HUES48 (cell line): ENCODE data around the gene UBFD1.
A peak's percentile ranks its signal among the peaks of the same experiment; 100 is the strongest.
"Not testable (repeated sequence)": the region's sequence is repeated elsewhere in the genome, so short reads cannot be mapped to it uniquely, and the experiment has no call there.

Experiments
- H3K27ac ChIP-seq: one replicate; pipeline ENCODE4 v1.7.0; 2013; ENCODE audit warnings: low read depth, low read length, inconsistent platforms
- H3K27me3 ChIP-seq: 2 replicates; pipeline ENCODE4 v1.6.1; 2013; ENCODE audit warnings: mild to moderate bottlenecking, low read length; ENCODE audit not compliant: control insufficient read depth, insufficient read depth
- H3K36me3 ChIP-seq: 2 replicates; pipeline ENCODE4 v1.6.1; 2013; ENCODE audit warnings: low read length; ENCODE audit not compliant: control insufficient read depth, insufficient read depth
- H3K4me1 ChIP-seq: 2 replicates; pipeline ENCODE4 v1.6.1; 2013; ENCODE audit warnings: mild to moderate bottlenecking, low read length; ENCODE audit not compliant: control insufficient read depth, insufficient read depth
- H3K4me3 ChIP-seq: 2 replicates; pipeline ENCODE4 v1.5.1; 2013; ENCODE audit warnings: mild to moderate bottlenecking, low read depth, low read length
- H3K9ac ChIP-seq: 2 replicates; pipeline ENCODE4 v1.6.1; 2013; ENCODE audit warnings: mild to moderate bottlenecking, low read depth, low read length, moderate library complexity
- H3K9me3 ChIP-seq: 2 replicates; pipeline ENCODE4 v1.6.1; 2013; ENCODE audit warnings: low read length; ENCODE audit not compliant: control insufficient read depth, insufficient read depth

Gene UBFD1

GRCh38 chr16:23556881-23557778 is at the start of gene UBFD1, which contains the start of gene EARS2:
UBFD1 (plus strand) TSS chr16:23557727; CDS start chr16:23557743, 16 bp downstream.
EARS2 (minus strand) TSS chr16:23557350; CDS start chr16:23557343, 7 bp downstream.
- Histone ChIP-seq H3K4me3 (peak within 1 kb of the TSS; percentile 80), H3K27ac (peak within 1 kb of the TSS; percentile 96), H3K27me3 (no peaks in the 10 kb centered on the region), H3K4me1 (no peaks in the 10 kb centered on the region), H3K36me3 (peaks cover 46% of the 10 kb centered on the region), H3K9ac (peak within 1 kb of the TSS; percentile 92), H3K9me3 (no peaks in the 10 kb centered on the region)

GRCh38 chr16:23508589-23509440 is 48.7 kb upstream of the UBFD1 start:
- H3K27me3 ChIP-seq: no peaks in the 10 kb centered on the region
- H3K27ac ChIP-seq: no peak overlapping the region

GRCh38 chr16:23509441-23509754 is 48.1 kb upstream of the UBFD1 start:
- Histone ChIP-seq H3K27ac (no peak overlapping the region), H3K36me3 (peaks cover 6% of the 10 kb centered on the region; the same call in 1 of the 2 replicates), H3K4me1 (peaks cover 20% of the 10 kb centered on the region), H3K27me3 (no peaks in the 10 kb centered on the region), H3K9me3 (no peaks in the 10 kb centered on the region), H3K4me3 (peak overlapping the region; percentile 82), H3K9ac (peak overlapping the region; percentile 93)

More at GRCh38 chr16:23508589-23509440, 48.7 kb upstream of the UBFD1 start:
- no peaks in the 10 kb centered on the region for H3K9me3 ChIP-seq
- peak overlapping the region; percentile 82 for H3K4me3 ChIP-seq
- peak overlapping the region; percentile 93 for H3K9ac ChIP-seq
- H3K36me3 ChIP-seq: peaks cover 4% of the 10 kb centered on the region
- peaks cover 20% of the 10 kb centered on the region for H3K4me1 ChIP-seq

- Histone ChIP-seq H3K9ac (peak overlapping the region; percentile 93), H3K4me1 (peaks cover 16% of the 10 kb centered on the region)
These were observed 47.8 kb upstream of the UBFD1 start for GRCh38 chr16:23509782-23510163.

GRCh38 chr16:23510164-23510914 is 47.2 kb upstream of the UBFD1 start, which contains the start of gene GGA2:
GGA2 (minus strand) TSS chr16:23510494; CDS start chr16:23510411, 83 bp downstream.
- H3K27ac ChIP-seq: peak within 1 kb of the TSS; percentile 84
- H3K4me1 ChIP-seq: peaks cover 11% of the 10 kb centered on the region
- H3K9me3 ChIP-seq: no peaks in the 10 kb centered on the region
- peak within 1 kb of the TSS; percentile 93 for H3K9ac ChIP-seq
- H3K4me3 ChIP-seq: peak within 1 kb of the TSS; percentile 82
- H3K36me3 ChIP-seq: peaks cover 11% of the 10 kb centered on the region; the same call in 1 of the 2 replicates
- H3K27me3 ChIP-seq: no peaks in the 10 kb centered on the region

More at GRCh38 chr16:23509782-23510163, 47.8 kb upstream of the UBFD1 start:
- no peaks in the 10 kb centered on the region for H3K27me3 ChIP-seq
- no peaks in the 10 kb centered on the region for H3K9me3 ChIP-seq
- H3K36me3 ChIP-seq: peaks cover 10% of the 10 kb centered on the region; the same call in 1 of the 2 replicates
- H3K4me3 ChIP-seq: peak overlapping the region; percentile 82
- peak overlapping the region; percentile 84 for H3K27ac ChIP-seq

- not testable (repeated sequence) for H3K27me3 ChIP-seq, H3K27ac ChIP-seq, H3K4me1 ChIP-seq, H3K9me3 ChIP-seq
- Histone ChIP-seq H3K9ac (peak overlapping the region; percentile 93; the same call in 1 of the 2 replicates), H3K36me3 (peaks cover 14% of the 10 kb centered on the region; the same call in 1 of the 2 replicates), H3K4me3 (peak overlapping the region; percentile 82; the same call in 1 of the 2 replicates)
These were observed 46.6 kb upstream of the UBFD1 start for GRCh38 chr16:23510915-23511270.

- Histone ChIP-seq H3K9ac (no peak overlapping the region), H3K27me3 (no peaks in the 10 kb centered on the region), H3K4me1 (no peaks in the 10 kb centered on the region), H3K9me3 (no peaks in the 10 kb centered on the region), H3K4me3 (no peak overlapping the region), H3K36me3 (peaks cover 10% of the 10 kb centered on the region; the same call in 1 of the 2 replicates), H3K27ac (no peak overlapping the region)
These were observed 45.8 kb upstream of the UBFD1 start for GRCh38 chr16:23511731-23512130.

GRCh38 chr16:23512168-23512695 is 45.3 kb upstream of the UBFD1 start:
- H3K4me1 ChIP-seq: no peaks in the 10 kb centered on the region
- no peak overlapping the region for H3K4me3 ChIP-seq
- H3K9me3 ChIP-seq: no peaks in the 10 kb centered on the region
- no peaks in the 10 kb centered on the region for H3K27me3 ChIP-seq
- H3K27ac ChIP-seq: no peak overlapping the region
- H3K9ac ChIP-seq: no peak overlapping the region
- peaks cover 10% of the 10 kb centered on the region; the same call in 1 of the 2 replicates for H3K36me3 ChIP-seq

GRCh38 chr16:23514381-23515152 is 43.0 kb upstream of the UBFD1 start:
- no peaks in the 10 kb centered on the region for H3K27me3 ChIP-seq
- H3K4me3 ChIP-seq: no peak overlapping the region
- no peak overlapping the region for H3K27ac ChIP-seq
- H3K4me1 ChIP-seq: no peaks in the 10 kb centered on the region
- no peak overlapping the region for H3K9ac ChIP-seq
- peaks cover 21% of the 10 kb centered on the region for H3K36me3 ChIP-seq
- no peaks in the 10 kb centered on the region for H3K9me3 ChIP-seq
